ENCODE results near the gene R3HDML. TPM values are rescaled to one million over a fixed set of nuclear protein-coding genes. Genes with fewer than 3 reads are reported as not detected.

The R3HDML gene
- total and polyA plus RNA-seq, 2 donors, result not detected

DNA sequence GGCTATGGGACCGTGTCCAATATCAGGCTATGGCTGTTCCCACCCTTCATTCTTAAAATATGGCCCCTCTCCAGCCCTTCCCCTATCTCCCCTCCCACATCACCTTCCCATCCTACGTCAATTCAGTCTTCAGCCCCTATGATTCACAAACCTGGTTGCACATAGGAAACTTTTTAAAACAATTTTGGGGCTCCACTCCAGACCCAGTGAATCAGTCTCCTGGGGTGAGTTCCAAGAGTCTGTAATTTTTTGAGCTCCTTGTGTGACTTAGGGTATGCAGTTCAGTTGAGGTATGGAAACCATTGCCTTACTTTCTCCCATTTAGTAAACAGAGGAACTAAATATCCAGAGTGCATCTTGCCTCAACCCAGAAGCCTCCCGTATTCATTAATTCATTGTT is 24.2 kb downstream of the R3HDML start:
- Histone ChIP-seq H3K4me3 (ENCODE audit: low read depth, low read length) (no peak overlapping the region), H3K4me1 (ENCODE audit: insufficient read depth) (no peaks in the 10 kb centered on the region), H3K36me3 (ENCODE audit: insufficient read depth) (no peaks in the 10 kb centered on the region), H3K27ac (ENCODE audit: low read depth) (no peak overlapping the region)
- WGBS, result 88% methylated on average over 3 of the region's 3 CpGs
- DNase-seq (ENCODE audit: extremely low spot score), result no peak

DNA sequence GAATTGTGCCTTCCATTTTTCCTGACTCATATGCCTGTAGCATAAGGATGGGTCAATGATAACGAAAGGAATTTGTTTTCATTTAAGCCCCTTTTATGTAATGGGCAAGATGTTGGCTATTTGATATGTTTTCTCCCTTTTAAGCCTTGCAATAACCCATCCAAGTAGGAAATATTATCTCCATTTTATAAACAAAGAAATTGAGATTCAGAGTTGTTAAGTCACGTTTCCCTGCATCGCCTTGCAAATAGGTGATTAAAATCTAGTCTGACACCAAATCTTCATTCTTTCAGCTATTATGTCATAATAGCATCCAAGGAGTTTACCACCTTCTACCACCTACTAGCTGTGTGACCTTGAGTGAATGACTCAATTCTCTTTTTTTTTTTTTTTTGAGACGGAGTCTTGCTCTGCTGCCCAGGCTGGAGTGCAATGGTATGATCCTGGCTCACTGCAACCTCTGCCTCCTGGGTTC is 25.7 kb downstream of the R3HDML start:
- Histone ChIP-seq H3K4me3 (ENCODE audit: low read depth, low read length) (no peak overlapping the region), H3K36me3 (ENCODE audit: insufficient read depth) (no peaks in the 10 kb centered on the region), H3K4me1 (ENCODE audit: insufficient read depth) (no peaks in the 10 kb centered on the region), H3K27ac (ENCODE audit: low read depth) (no peak overlapping the region)
- 46% methylated on average over 4 of the region's 4 CpGs for WGBS
- no peak for DNase-seq (ENCODE audit: extremely low spot score)

DNA sequence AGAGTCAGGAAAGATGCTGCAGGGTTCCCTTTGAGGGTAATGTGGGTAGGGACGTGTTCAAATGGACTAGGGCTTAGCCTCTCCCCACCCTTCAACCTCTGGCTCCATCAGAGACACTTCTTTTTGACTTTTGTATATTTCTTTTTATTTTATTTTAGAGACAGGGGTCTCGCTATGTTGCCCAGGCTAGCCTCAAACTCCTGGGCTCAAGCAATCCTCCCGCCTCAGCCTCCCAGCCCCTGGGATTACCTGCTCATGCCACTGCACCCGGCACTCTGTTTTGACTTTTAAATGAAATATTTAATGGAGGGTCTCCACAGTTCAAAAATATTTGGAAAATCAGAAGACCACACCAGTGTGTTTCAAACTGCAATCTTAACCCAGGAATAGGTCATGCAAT is 27.2 kb downstream of the R3HDML start:
- Histone ChIP-seq H3K4me3 (ENCODE audit: low read depth, low read length) (no peak overlapping the region), H3K36me3 (ENCODE audit: insufficient read depth) (no peaks in the 10 kb centered on the region), H3K4me1 (ENCODE audit: insufficient read depth) (no peaks in the 10 kb centered on the region), H3K27ac (ENCODE audit: low read depth) (no peak overlapping the region)
- DNase-seq (ENCODE audit: extremely low spot score), result no peak
- 80% methylated on average over 4 of the region's 4 CpGs for WGBS

DNA sequence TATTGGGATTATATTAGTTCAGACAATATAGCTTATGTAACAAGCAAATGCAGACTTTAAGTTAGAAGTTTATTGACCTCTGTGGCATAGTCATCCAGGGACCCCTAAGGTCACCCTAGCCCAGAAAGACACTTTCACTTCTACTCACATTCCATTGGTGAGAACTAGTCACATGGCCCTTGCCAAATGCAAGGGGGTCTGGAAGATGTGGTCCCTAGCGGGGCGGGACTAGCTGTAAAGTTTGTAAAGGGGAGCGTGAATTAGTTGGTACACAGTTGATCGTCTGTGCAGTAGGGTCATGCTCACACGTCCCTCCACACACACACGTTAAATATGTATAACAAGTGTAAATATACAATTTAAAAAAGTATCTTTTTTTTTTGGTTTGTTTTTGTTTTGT is 27.9 kb downstream of the R3HDML start:
- Histone ChIP-seq H3K27ac (ENCODE audit: low read depth) (no peak overlapping the region), H3K4me3 (ENCODE audit: low read depth, low read length) (no peak overlapping the region), H3K4me1 (ENCODE audit: insufficient read depth) (no peaks in the 10 kb centered on the region), H3K36me3 (ENCODE audit: insufficient read depth) (no peaks in the 10 kb centered on the region)
- no peak for DNase-seq (ENCODE audit: extremely low spot score)
- WGBS, result 89% methylated on average over 6 of the region's 6 CpGs

DNA sequence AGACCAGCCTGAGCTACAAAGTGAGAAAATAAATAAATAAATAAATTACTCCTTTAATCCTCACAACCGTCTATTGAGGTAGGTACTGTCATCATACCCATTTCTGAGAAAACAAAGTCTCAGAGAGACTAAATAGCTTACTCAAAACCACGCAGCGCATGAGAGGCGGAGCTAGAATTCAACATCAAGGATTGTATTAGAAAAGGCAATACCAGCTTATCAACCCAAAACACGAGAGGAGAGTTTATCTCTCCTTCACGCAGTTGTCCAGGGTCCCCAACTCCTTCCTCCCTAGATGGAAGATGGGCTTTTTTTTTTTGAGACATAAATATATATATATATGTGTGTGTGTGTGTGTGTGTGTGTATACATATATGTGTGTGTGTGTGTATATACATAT is 30.9 kb downstream of the R3HDML start:
- Histone ChIP-seq H3K4me3 (ENCODE audit: low read depth, low read length) (no peak overlapping the region), H3K27ac (ENCODE audit: low read depth) (no peak overlapping the region), H3K36me3 (ENCODE audit: insufficient read depth) (no peaks in the 10 kb centered on the region), H3K4me1 (ENCODE audit: insufficient read depth) (no peaks in the 10 kb centered on the region)
- no peak for DNase-seq (ENCODE audit: extremely low spot score)
- 95% methylated on average over 6 of the region's 6 CpGs for WGBS

DNA sequence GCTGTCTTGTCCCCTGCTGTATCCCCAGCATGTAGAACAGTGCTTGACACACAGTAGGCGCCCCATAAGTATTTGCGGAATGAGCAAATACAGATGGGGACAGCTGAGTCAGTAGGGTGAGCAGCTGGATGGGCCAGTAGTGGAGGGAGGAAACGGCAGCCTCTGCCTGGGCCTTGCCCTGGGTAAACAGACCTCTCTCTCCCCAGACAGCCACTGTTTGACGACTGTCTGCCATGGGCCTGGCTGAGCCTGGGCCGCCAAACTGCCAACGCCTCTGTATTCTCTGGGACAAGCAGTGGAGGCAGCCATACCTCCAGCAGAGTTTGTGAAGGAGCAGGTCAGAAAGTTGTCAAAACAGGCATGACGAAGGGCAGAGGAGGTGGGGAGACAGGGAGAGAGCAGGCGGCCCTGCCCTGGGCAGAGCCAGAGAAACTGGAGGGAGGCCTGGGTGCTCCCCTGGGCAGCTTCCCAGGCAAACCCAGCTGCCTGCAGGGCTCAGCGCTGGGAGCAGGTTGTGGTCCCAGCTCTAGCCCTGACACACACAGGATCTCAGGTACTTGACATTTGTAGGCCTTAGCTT is 33.9 kb downstream of the R3HDML start:
- no peak for DNase-seq (ENCODE audit: extremely low spot score)
- 55% methylated on average over 9 of the region's 9 CpGs for WGBS

DNA sequence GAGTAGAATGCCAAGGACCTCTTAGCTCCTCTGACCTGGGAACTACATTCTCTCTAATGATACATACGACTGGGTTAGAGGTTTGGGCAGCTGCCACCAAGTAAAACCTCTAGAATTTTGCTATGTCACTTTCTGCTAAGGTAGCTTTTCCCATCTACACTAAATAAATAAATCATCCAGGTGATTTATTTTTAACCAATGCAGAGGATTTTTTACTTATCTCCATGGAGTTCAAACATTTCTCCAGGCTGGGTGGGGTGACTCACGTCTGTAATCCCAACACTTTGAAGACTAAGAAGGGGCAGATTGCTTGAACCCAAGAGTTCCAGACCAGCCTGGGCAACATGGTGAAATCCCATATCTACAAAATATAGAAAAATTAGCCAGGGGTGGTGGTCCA is 45.8 kb downstream of the R3HDML start:
- H3K4me1 ChIP-seq (ENCODE audit: insufficient read depth), result no peaks in the 10 kb centered on the region
- 48% methylated on average over 2 of the region's 2 CpGs for WGBS
- no peaks in the 10 kb centered on the region for H3K36me3 ChIP-seq (ENCODE audit: insufficient read depth)
- no peak for DNase-seq (ENCODE audit: extremely low spot score)
- no peak overlapping the region for H3K4me3 ChIP-seq (ENCODE audit: low read depth, low read length)
- H3K27ac ChIP-seq (ENCODE audit: low read depth), result no peak overlapping the region

More for the DNA sequence above, 33.9 kb downstream of the R3HDML start:
- no peaks in the 10 kb centered on the region for H3K4me1 ChIP-seq (ENCODE audit: insufficient read depth)
- no peak overlapping the region for H3K27ac ChIP-seq (ENCODE audit: low read depth)
- no peaks in the 10 kb centered on the region for H3K36me3 ChIP-seq (ENCODE audit: insufficient read depth)
- H3K4me3 ChIP-seq (ENCODE audit: low read depth, low read length), result no peak overlapping the region

DNA sequence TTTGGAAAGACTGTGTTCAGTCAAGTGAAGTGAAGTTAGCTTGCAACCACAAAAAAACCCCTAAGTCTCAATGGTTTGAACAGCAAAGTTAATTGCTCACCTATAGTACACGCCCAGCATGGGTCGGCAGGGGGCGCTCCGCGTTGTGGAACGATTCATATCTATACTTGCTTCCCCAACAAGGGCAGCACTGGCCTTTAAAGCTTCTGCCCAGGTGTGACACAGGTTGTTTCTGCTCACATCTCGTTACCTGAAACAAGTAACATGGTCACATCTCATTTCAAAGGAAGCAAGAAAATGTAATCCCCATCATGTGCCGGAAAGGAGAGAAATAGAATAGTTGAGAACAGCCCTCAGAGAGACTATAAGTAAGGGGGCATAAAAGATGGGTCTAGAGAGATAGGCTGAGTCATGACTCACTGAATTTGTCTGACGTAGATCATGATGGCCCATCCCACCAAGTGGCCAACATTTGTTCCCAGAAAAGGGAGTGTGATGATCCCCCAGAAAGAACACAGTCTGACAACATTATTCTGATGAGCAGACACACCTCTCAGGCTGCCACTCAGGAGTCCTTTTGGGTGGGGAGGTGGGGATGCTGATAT is 47.7 kb downstream of the R3HDML start:
- DNase-seq (ENCODE audit: extremely low spot score), result no peak
- Histone ChIP-seq H3K4me1 (ENCODE audit: insufficient read depth) (no peaks in the 10 kb centered on the region), H3K27ac (ENCODE audit: low read depth) (no peak overlapping the region), H3K4me3 (ENCODE audit: low read depth, low read length) (no peak overlapping the region), H3K36me3 (ENCODE audit: insufficient read depth) (no peaks in the 10 kb centered on the region)
- WGBS, result 16% methylated on average over 9 of the region's 9 CpGs

DNA sequence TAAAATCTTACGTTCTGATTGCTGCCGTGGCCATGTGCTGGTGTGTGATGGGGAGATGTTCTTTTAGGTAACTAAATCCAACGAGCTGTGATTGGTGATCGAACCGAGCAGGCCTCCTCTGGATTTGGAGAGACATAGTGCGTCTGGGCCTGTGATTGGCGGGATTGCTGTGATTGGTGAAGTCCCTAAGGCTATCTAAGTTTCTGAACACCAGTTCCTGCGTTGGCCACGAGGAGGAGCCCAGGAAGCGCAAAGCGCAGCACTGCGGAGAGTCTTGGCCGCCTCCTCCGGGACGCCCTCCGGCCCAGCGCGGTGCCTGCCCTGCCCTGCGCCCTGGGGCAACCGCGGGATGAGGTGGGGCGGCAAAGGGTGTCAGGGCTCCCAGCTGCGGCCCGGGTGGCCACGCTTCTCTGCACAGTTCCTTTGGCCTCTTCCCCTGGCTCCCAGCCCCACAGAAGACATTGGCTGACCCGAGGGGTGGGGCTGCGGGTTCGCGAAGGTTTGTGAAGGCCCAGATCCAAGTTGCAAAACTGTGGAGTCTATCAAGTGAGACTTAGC is 51.7 kb downstream of the R3HDML start:
- DNase-seq (ENCODE audit: extremely low spot score), result no peak
- Histone ChIP-seq H3K36me3 (ENCODE audit: insufficient read depth) (no peaks in the 10 kb centered on the region), H3K27ac (ENCODE audit: low read depth) (no peak overlapping the region), H3K4me1 (ENCODE audit: insufficient read depth) (no peaks in the 10 kb centered on the region), H3K4me3 (ENCODE audit: low read depth, low read length) (no peak overlapping the region)
- 5% methylated on average over 29 of the region's 29 CpGs for WGBS

DNA sequence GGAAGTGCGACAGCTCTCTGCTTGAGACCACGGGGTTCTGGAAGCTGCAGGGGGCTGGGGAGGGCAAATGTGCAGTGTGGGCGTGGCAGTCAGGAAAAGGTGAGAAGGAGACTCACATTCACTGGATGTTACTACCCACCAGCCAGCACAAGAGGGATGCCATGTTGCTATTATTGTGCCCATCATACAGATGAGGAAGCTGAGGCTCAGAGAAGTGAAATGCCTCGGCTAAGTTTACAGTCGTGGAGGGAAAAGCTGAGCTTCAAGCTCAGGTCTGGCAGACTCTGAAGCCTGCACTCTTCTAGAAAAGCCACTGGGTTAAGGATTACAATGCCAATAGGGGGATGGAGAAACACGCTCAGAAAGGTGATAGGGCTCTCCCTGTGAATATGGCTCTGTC is 53.0 kb downstream of the R3HDML start:
- 75% methylated on average over 6 of the region's 6 CpGs for WGBS

DNA sequence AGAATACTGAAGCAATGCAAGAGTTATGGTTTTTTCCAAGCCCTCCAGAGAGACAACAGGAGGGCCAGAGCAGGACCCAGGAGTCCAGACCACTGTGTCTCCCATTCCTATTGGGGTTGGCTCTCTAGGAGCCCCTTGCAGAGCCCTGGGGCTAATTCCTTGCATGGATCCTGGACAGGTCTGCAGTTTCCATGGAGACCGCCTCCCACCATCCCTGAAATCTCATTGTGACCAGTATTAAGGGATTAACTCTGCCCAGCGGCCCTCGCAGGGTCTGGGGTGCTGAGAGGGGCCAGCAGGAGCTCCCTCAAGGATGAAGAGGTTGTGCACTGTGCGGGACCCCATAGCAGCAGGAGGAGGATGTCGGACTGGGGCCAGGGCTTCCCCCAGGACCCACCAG is 53.4 kb downstream of the R3HDML start:
- no peak overlapping the region for H3K27ac ChIP-seq (ENCODE audit: low read depth)
- H3K4me3 ChIP-seq (ENCODE audit: low read depth, low read length), result no peak overlapping the region
- 63% methylated on average over 5 of the region's 5 CpGs for WGBS
- no peaks in the 10 kb centered on the region for H3K4me1 ChIP-seq (ENCODE audit: insufficient read depth)
- no peak for DNase-seq (ENCODE audit: extremely low spot score)
- H3K36me3 ChIP-seq (ENCODE audit: insufficient read depth), result no peaks in the 10 kb centered on the region

More for the DNA sequence above, 53.0 kb downstream of the R3HDML start:
- no peak for DNase-seq (ENCODE audit: extremely low spot score)
- H3K4me3 ChIP-seq (ENCODE audit: low read depth, low read length), result no peak overlapping the region
- H3K36me3 ChIP-seq (ENCODE audit: insufficient read depth), result no peaks in the 10 kb centered on the region
- H3K4me1 ChIP-seq (ENCODE audit: insufficient read depth), result no peaks in the 10 kb centered on the region
- H3K27ac ChIP-seq (ENCODE audit: low read depth), result no peak overlapping the region

DNA sequence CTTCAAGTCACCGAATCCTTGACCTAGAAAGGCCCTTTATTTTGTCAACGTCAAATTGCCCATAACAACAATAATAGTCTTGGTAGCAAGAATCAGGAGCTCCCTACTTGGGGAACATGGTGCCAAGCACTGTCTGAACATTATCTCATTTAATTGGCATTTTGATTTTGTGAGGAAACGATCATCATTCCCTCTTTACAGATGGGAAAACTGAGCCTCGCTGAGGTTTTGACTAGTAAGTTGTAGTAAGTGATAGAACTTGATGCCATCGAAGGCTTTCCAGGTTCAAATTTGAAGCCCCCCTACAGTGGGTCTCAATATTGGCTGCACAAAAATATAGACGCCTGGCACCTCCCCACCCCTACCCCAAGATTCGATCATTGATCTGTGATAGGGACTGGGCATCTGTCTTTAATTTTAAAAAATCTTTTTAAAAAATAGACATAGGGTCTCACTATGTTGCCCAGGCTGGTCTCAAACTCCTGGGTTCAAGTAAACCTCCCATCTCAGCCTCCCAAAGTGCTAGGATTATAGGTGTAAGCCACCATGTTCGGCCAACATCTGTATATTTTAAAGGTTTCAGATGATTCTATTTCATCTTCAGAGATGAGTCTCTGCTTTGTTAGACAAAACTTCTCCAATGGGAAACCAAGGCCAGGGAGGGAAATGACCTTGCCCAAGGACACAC is 55.4 kb downstream of the R3HDML start:
- WGBS, result 95% methylated on average over 8 of the region's 8 CpGs
- Histone ChIP-seq H3K27ac (ENCODE audit: low read depth) (no peak overlapping the region), H3K4me3 (ENCODE audit: low read depth, low read length) (no peak overlapping the region), H3K4me1 (ENCODE audit: insufficient read depth) (no peaks in the 10 kb centered on the region), H3K36me3 (ENCODE audit: insufficient read depth) (no peaks in the 10 kb centered on the region)
- DNase-seq (ENCODE audit: extremely low spot score), result no peak

DNA sequence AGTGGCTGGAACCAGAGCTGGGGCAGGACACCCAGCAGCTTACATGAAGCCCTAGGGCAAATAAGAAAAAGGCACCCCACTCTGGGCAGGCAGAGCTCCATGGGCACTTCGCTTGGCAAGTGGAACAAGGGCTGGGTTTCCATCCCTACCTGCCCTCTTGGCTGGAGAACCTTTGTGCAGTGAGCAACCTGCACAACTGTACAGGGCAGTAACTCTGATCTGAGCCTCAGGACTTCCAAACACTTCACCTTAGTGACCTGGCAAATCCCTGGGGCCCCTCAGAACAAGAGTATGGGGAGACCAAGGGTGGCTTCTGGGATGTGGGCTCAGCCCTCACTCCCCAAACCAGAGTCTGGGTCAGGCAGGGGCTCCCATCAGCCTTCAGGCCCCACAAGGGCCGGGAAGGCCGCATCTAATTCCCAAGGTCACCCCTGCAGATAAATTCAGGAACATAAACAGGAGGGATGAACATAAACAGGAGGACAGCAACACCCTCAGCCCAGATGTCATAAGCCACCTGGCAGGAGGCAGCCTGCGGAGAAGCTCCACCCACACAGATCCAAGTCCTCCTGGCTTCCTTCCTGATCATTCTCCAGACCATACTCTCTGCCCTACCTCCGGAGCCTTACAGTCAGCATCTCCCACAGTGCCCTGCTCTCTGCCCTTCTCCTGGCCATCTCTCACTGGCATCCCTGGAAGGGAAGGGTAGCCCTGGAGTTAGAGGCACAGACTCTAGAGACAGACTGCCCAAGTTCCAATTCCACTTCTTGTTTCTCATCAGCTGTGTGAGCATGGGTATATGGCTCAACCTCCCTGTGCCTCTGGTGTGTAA is 56.1 kb downstream of the R3HDML start:
- no peaks in the 10 kb centered on the region for H3K36me3 ChIP-seq (ENCODE audit: insufficient read depth)
- no peak overlapping the region for H3K27ac ChIP-seq (ENCODE audit: low read depth)
- no peak for DNase-seq (ENCODE audit: extremely low spot score)
- H3K4me3 ChIP-seq (ENCODE audit: low read depth, low read length), result no peak overlapping the region
- whole genome bisulfite sequencing, result 50% methylated on average over 5 of the region's 5 CpGs
- no peaks in the 10 kb centered on the region for H3K4me1 ChIP-seq (ENCODE audit: insufficient read depth)
